Inferior parietal cortex (tissue), 1 donor: ENCODE data around the gene TLE3.

Source experiments
- DNase-seq: peaks from one replicate; pipeline ENCODE4 v3.0.0-alpha.2; 2016; ENCODE audit errors: extremely low spot score

The TLE3 gene

DNA sequence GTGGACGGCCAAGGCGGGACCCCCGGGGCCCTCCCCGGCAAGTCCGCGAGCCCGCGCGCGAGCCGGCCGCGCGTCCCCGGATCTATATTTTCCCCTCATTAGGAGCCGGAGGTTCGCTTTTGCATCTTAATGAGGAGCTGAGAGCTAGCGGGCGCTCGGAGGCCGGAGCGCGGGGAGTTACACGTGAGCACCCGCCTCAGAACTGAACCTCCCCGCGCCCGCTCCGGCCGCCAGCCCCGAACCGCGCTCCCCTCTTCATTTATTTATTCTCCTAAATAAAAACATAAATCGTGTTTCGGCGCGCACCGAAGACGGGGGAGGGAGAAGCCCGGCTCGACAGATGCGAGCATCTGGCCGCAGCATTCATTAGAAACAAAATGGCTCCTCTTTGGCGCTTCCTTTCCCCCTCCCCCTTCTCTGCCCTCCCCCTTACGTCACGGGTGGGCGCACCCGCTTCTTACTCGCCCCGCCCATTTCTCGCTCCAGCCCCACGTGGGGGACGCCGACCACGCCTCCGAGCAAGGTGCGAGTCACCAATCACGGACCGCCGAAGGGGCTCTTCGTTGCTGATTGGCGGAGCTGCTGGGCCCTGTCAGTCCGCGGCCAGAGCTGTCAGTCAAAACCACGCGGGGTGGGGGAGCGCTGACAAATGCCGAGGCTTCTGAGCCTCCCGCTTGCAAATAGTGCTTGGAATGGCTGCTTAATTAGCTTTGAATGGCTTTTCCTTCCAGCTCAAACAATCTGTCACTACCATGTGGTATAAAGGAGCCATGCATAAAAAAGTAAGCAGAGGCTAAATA lies 1.6 kb upstream of the TLE3 start:
- peak; percentile 98 for DNase-seq

DNA sequence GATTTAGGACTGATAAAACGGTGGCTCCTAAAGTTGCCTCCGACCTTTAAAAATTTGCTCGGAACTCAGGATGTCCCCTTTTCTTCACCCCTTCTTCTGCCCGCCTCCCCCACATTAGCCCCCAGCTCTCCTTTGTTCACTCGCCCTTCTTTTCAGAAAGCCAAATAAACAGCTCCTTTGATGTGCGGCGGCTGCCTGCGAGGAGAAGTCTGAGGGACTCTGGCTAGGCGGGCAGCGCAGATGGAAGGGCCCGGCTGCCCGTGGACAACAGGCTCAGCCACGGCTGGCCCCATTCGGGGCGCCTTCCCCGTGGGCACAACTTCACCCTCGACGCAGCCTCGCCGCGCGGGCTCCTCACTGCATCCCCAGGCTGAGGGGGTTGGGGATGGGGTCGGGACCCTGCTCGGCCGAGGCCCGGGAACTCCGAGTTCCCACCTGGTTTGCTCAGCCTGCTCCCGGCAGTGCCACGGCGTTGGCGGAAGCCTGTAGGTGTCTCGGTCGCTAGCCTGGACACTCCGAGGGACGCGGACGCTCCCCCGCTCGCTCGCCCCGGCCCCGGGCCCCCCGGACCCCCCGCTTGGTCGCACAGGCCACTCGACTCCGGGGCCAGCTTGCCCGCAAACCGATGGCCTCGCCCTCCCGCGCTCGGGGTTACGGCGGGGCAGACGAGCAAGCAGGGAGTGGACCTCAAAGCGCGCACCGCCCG lies 897 bp upstream of the TLE3 start:
- DNase-seq: no peak

- no peak for DNase-seq
Observed at GRCh38 chr15:70098153-70098460, 390 bp upstream of the TLE3 start.

- no peak for DNase-seq
Observed at GRCh38 chr15:70097063-70097320, 725 bp downstream of the TLE3 start.

GRCh38 chr15:70096215-70097062 lies 1.3 kb downstream of the TLE3 start:
- no peak for DNase-seq

GRCh38 chr15:70095408-70096214 lies 2.1 kb downstream of the TLE3 start:
- DNase-seq: no peak

DNA sequence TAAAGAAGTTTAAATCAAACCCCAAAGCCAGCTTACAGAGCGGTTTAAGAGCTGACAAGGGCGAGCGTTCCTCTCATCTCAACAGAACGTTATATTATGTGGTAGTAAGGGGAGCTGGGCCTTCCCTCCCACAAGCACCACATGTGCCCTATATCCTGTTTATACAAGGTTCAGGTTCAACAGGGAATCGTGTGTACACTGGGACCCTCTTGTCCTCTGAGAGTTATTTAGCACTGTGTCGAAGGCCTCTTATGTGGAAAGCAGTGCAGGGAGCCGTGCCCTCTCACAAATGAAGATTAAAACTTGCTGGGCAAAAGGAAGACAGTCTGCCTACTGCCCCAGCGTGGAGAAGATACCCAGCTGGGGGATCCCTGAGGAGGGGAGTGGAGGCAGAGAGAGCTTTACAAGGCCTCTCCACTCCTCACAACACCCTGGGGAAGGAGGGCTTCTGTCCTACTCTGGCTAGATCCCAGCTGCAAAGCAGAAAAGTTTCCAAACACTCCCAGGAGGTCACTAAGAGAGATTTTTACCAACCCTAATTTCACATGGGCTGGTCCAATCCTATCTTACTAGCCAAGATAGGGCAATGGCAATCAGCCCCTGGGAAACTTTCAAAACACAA lies 2.9 kb downstream of the TLE3 start:
- DNase-seq: no peak

- DNase-seq: no peak
Observed at GRCh38 chr15:70093481-70094319, 4.0 kb downstream of the TLE3 start.

- no peak for DNase-seq
Observed at GRCh38 chr15:70093070-70093469, 4.6 kb downstream of the TLE3 start.

DNA sequence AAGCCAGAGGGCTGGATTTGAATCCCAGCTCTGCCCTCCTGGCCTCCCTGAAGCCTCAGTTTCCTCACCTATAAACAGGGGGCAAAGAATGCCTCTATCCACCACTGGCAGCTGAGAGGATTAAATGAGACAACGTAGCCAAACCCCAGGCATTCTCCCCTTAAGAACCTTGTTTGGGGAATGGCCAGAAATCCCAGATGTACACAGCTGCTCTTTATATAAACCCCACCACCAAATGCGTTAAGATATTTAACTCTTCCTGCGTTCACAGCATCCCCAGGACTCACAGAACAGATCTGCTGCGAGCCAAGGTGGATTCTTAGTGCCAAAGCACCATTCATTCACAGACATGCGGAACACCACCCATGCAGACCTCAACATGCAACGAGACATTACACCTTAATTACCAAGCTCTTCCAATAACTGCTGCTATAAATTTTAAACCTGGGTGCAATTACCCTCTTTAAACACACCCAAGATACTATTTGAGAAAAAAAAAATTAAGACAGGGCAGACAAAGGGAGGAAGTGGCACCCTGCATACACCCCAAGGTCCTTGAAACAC lies 5.2 kb downstream of the TLE3 start:
- DNase-seq: no peak

GRCh38 chr15:70091726-70092463 lies 5.8 kb downstream of the TLE3 start:
- DNase-seq: no peak

GRCh38 chr15:70090436-70091296 lies 7.1 kb downstream of the TLE3 start:
- DNase-seq: no peak

GRCh38 chr15:70089692-70089971 lies 8.1 kb downstream of the TLE3 start:
- DNase-seq: no peak

DNA sequence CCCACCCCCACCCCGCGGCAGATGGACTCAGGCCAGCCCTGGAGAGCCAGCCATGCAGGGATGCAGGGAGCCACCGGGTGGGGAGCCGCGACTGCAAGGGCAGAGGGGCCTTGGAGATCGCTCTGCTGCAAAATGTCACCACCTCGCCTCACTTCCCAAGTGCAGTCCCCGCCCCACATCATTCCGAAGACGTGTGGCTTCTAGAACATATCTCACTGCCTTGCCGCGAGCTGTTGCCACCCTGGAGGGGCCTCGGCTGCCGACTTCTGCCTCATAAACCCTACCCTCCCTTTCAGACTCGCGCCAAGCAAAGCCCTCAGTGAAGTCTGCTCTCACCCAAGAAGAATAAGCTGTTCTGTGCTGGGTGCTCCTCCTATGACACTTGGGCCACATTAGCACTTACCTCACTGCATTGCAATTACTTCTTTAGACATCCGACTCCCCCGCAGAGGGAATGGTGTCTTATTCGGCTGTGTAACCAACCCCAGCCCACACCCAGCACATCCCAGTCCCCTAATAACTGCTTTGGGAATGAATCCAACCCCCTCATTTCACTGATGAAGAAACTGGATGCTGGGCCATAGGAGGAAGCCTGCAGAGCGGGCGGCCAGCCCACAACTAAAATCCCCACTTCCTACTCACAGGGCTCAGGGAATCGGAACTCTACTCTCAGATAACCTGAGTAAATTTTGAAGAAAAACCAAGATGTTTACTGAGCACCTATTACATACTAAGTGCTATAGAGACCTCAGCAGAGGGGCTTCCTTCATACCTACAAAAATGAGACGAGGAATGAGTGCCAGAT lies 8.6 kb downstream of the TLE3 start:
- DNase-seq: no peak

GRCh38 chr15:70088455-70088854 lies 9.3 kb downstream of the TLE3 start:
- no peak for DNase-seq

DNA sequence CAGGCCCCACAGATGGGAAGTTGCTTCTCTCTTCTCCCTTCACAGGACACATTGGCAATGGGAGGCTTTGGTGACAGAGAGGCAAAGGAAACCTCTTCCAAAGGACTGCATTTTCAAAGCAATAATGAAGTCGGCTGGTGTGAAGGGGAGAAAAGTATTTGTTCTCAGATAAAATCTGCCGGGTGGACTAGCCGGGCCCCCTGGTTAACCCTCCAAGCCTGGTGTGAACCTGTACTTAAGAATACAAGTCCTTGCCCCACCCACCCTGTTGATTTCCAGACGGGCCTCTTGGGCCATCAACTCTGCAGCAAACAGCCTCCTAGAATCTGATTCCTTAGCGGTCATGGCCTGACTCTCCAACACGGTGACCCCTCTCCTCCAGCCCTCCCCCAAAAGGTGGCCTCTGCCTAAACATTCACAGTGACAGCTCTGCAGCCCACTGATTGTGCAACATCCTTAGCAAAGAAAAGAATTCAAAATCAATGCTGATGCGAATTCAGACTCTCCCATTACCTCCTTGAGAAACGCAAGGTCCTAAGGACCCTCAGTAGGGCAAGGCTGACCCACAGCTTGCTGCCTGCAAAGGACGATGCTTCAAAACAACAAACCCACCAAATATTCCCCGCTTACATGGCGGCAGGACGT lies 9.9 kb downstream of the TLE3 start:
- DNase-seq: no peak

- no peak for DNase-seq
Observed at GRCh38 chr15:70086636-70087035, 11.1 kb downstream of the TLE3 start.

GRCh38 chr15:70084461-70084860 lies 13.3 kb downstream of the TLE3 start:
- no peak for DNase-seq
